ENCODE data around the gene PAPPA. TPM values are rescaled to one million over a fixed set of nuclear protein-coding genes. Genes with fewer than 3 reads are reported as not detected.

The PAPPA gene
- total RNA-seq, 1 experiment from 2014 or later = 0.17 TPM

DNA sequence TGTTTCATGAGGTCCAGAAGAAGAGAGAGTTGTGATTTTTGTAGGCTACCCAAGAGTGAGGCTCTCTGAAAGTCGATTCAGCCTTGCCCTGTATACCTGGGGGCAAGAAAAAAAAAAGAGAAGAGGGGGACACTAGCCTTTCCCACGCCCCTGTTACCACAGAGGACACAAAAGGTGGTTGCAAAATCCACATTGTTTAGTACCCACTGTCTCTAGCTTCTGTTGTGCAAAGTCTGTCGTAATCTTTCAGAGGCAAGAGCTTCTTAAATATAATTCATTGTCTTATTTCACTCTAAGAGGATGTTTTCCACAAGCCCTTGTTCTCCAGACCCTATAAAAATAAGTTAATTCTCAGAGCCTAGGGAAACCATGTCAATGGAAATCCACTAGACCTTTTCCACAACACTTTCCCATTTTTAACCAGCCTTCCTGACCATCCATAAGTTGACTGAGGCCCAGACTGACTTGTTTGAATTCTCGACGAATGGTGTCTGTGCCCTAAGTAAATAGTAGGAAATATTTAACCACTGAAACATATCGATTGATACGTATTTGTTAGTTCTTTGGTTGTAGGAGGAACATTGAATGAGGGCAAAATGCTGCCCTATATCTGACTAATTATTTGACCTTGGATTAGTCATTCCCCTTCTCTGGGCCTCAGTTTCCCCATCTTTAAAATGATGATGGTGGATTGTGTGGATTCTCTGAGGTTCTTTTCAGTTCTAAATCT, 182.7 kb downstream of the PAPPA start:
- Histone ChIP-seq H3K27ac (ENCODE audit: insufficient read length, low read depth, low read length) (no peak overlapping the region), H3K9ac (ENCODE audit: extremely low read depth, insufficient read length, low read length) (no peak overlapping the region), H2AFZ (ENCODE audit: low read length) (no peak overlapping the region), H3K79me1 (ENCODE audit: insufficient read depth, low read depth, low read length, poor library complexity, severe bottlenecking) (no peaks in the 10 kb centered on the region), H4K8ac (replicated peaks; ENCODE audit: insufficient read length, low read depth, low read length) (no peak overlapping the region), H3K14ac (ENCODE audit: insufficient read depth, low read length) (no peak overlapping the region), H3K4me1 (ENCODE audit: insufficient read depth, low read length) (peaks cover 11% of the 10 kb centered on the region), H2BK15ac (ENCODE audit: low read depth, low read length) (no peak overlapping the region), H3K18ac (ENCODE audit: insufficient read length, low read depth, low read length) (no peak overlapping the region), H3K4ac (ENCODE audit: low read depth, low read length) (no peak overlapping the region), H3K9me3 (ENCODE audit: control insufficient read depth, low read depth, low read length) (no peaks in the 10 kb centered on the region), H3K23me2 (ENCODE audit: insufficient read length, low read depth, low read length, poor library complexity, severe bottlenecking) (no peaks in the 10 kb centered on the region), H2BK120ac (ENCODE audit: low read depth, low read length, poor library complexity, severe bottlenecking) (no peak overlapping the region), H2AK5ac (ENCODE audit: insufficient read length, low read length) (no peak overlapping the region), H4K91ac (ENCODE audit: insufficient read length, low read depth, low read length) (no peak overlapping the region), H3T11ph (ENCODE audit: low read length) (no peak overlapping the region), H3K56ac (ENCODE audit: insufficient read length, low read depth, low read length) (no peak overlapping the region), H3K27me3 (ENCODE audit: insufficient read depth, low read length) (peaks cover 65% of the 10 kb centered on the region), H3K23ac (ENCODE audit: insufficient read length, low read depth, low read length) (no peak overlapping the region), H4K20me1 (ENCODE audit: control insufficient read depth, insufficient read depth, insufficient read length) (no peaks in the 10 kb centered on the region), H2BK5ac (ENCODE audit: insufficient read length, low read length) (no peak overlapping the region), H4K5ac (ENCODE audit: insufficient read length, low read depth, low read length) (no peak overlapping the region), H3K79me2 (ENCODE audit: insufficient read depth, low read length) (no peaks in the 10 kb centered on the region), H2BK20ac (ENCODE audit: low read depth, low read length, poor library complexity, severe bottlenecking) (no peak overlapping the region), H2BK12ac (ENCODE audit: insufficient read length, low read depth, low read length) (no peak overlapping the region), H3K4me2 (ENCODE audit: insufficient read depth, insufficient read length, low read length) (no peak overlapping the region)
- H3K36me3 Mint-ChIP-seq (ENCODE audit: insufficient read depth in 1 of 3, low read depth in 3 of 3) = 0 out of 7 replicates have a peak, but pooled peaks cover 0 to 2% (median 0%) of the 10 kb centered on the region in 3 experiments
- WGBS (ENCODE audit: extremely low coverage, insufficient read length, low lambda C conversion rate) = no CpG with 5 or more reads among the region's 7 CpGs
- no peak overlapping the region for H3K4me3 Mint-ChIP-seq
- H3K27ac Mint-ChIP-seq = no peak overlapping the region
- H3K9me3 Mint-ChIP-seq = no peaks in the 10 kb centered on the region; a peak in 3 of 5 replicates
- peaks cover 64 to 80% of the 10 kb centered on the region in 2 experiments for H3K4me1 Mint-ChIP-seq
- no peak for DNase-seq
- H3K27me3 Mint-ChIP-seq (ENCODE audit: low read depth) = peaks cover 93% of the 10 kb centered on the region
- TF ChIP-seq, protein P1, sequence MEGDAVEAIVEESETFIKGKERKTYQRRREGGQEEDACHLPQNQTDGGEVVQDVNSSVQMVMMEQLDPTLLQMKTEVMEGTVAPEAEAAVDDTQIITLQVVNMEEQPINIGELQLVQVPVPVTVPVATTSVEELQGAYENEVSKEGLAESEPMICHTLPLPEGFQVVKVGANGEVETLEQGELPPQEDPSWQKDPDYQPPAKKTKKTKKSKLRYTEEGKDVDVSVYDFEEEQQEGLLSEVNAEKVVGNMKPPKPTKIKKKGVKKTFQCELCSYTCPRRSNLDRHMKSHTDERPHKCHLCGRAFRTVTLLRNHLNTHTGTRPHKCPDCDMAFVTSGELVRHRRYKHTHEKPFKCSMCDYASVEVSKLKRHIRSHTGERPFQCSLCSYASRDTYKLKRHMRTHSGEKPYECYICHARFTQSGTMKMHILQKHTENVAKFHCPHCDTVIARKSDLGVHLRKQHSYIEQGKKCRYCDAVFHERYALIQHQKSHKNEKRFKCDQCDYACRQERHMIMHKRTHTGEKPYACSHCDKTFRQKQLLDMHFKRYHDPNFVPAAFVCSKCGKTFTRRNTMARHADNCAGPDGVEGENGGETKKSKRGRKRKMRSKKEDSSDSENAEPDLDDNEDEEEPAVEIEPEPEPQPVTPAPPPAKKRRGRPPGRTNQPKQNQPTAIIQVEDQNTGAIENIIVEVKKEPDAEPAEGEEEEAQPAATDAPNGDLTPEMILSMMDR (conservative IDR thresholded peaks at IDR 0.05) = no peak

All from H9 (cell line).